CD4-positive, CD25-positive, alpha-beta regulatory T cell (primary cell): ENCODE results near the gene MYO9B. TPM values are rescaled to one million over a fixed set of nuclear protein-coding genes. Genes with fewer than 3 reads are reported as not detected.
"Not testable (repeated sequence)": the region's sequence is repeated elsewhere in the genome, so short reads cannot be mapped to it uniquely, and the experiment has no call there.

Experiments used
- ATAC-seq, 2 donors: fragments of 150-1000 bp; cut with Tn5 transposase; one replicate each; pipeline ENCODE4 v1.10.0; 2021; ENCODE audit warnings: low read depth in 2 of 2, moderate number of reproducible peaks in 2 of 2, moderate library complexity in 1 of 2
- DNase-seq, 3 donors: peaks; one replicate each; pipeline versions ENCODE4 v3.0.0 to v3.0.0-alpha.2; 2012 to 2022; ENCODE audit warnings: mixed read lengths in 1 of 3
- H3K27ac ChIP-seq: one replicate; pipeline ENCODE4 v1.7.0; 2013; ENCODE audit warnings: mild to moderate bottlenecking, low read length; ENCODE audit not compliant: insufficient read depth, poor library complexity, severe bottlenecking
- H3K27me3 ChIP-seq: one replicate; pipeline ENCODE4 v1.7.0; 2013; ENCODE audit warnings: low read length; ENCODE audit not compliant: control insufficient read depth, insufficient read depth
- H3K36me3 ChIP-seq: one replicate; pipeline ENCODE4 v1.7.0; 2013; ENCODE audit warnings: mild to moderate bottlenecking, low read length, moderate library complexity; ENCODE audit not compliant: control insufficient read depth, insufficient read depth
- H3K4me1 ChIP-seq: 2 replicates; pipeline ENCODE4 v1.7.0; 2013; ENCODE audit warnings: mild to moderate bottlenecking, low read length; ENCODE audit not compliant: insufficient read depth, control insufficient read depth, poor library complexity, severe bottlenecking
- H3K4me3 ChIP-seq: one replicate; pipeline ENCODE4 v1.7.0; 2013; ENCODE audit warnings: low read depth, mild to moderate bottlenecking, low read length, moderate library complexity
- H3K9me3 ChIP-seq, 2 experiments: 1 replicate in 1 of 2; 2 replicates in 1 of 2; pipeline ENCODE4 v1.7.0; 2013; ENCODE audit warnings: low read length in 2 of 2, mild to moderate bottlenecking in 1 of 2, moderate library complexity in 1 of 2; ENCODE audit not compliant: control insufficient read depth in 2 of 2
- H3K27ac Mint-ChIP-seq, 3 donors: one replicate each; pipeline ENCODE4 v1.8.0; 2020 to 2022; ENCODE audit warnings: mild to moderate bottlenecking in 3 of 3, mixed read lengths in 3 of 3, moderate library complexity in 2 of 3
- H3K27me3 Mint-ChIP-seq: one replicate; pipeline ENCODE4 v1.8.0; 2022; ENCODE audit warnings: mild to moderate bottlenecking, mixed read lengths
- H3K36me3 Mint-ChIP-seq: one replicate; pipeline ENCODE4 v1.8.0; 2020; ENCODE audit warnings: mixed read lengths
- H3K4me1 Mint-ChIP-seq, 4 donors: one replicate each; pipeline ENCODE4 v1.8.0; 2020 to 2022; ENCODE audit warnings: mixed read lengths in 4 of 4, mild to moderate bottlenecking in 1 of 4
- H3K4me3 Mint-ChIP-seq, 4 donors: one replicate each; pipeline ENCODE4 v1.8.0; 2020 to 2022; ENCODE audit warnings: mild to moderate bottlenecking in 4 of 4, mixed read lengths in 4 of 4, moderate library complexity in 3 of 4
- H3K9me3 Mint-ChIP-seq, 7 donors: one replicate each; pipeline ENCODE4 v1.8.0; 2020 to 2022; ENCODE audit warnings: mixed read lengths in 7 of 7, mild to moderate bottlenecking in 3 of 7, moderate library complexity in 2 of 7
- polyA plus RNA-seq, 4 donors: library from polyadenylated mRNA; unstranded; fragments of 300-500 nt; fragmentation: Illumina TruSeq; gene quantifications; one replicate each; pipeline ENCODE4 v1.2.3, GENCODE V29; 2021
- total RNA-seq: library from RNA; stranded (reverse); gene quantifications from one replicate; pipeline ENCODE4 v1.2.3, GENCODE V29; 2022

The MYO9B gene
- total and polyA plus RNA-seq, 5 donors from 2014 or later: 3.4 to 252 (median 6.1) TPM

DNA sequence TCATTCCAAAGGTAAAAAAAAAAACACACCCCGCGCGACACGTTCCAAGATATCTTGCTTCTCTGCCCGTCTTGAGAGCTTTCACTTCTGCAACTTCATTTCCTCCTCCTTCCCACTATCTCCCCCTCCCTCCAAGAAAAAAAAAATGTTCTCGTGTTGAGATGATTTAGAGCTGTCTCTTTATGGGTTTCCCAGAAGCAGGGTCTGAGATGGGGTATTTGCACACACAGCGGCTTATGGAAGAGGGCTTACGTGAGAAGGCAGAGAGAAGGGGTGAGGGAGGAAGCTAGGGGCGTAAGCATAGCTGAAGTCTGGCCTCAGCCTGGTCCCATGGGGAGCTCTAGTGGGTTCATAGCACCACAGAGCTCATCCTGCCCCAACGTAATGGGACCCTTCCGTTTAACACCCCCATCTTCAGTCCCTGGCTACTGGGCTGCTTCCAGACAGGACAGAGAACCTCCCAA is 108.3 kb downstream of the MYO9B start:
- H3K27ac Mint-ChIP-seq: peak overlapping the region; percentile 89 to 95 (median 94)
- H3K4me3 Mint-ChIP-seq: peak overlapping the region; percentile 65 to 96 (median 86)
- DNase-seq (peak in 2 of 3 donors; percentile 22 to 58), ATAC-seq (peak; percentile 49 to 55)
- H3K9me3 Mint-ChIP-seq: no peaks in the 10 kb centered on the region
- H3K4me1 Mint-ChIP-seq: peaks cover 5 to 22% (median 9%) of the 10 kb centered on the region in 4 donors
- peaks cover 17% of the 10 kb centered on the region for H3K4me1 ChIP-seq
- H3K9me3 ChIP-seq: no peaks in the 10 kb centered on the region
- H3K36me3 Mint-ChIP-seq: peaks cover 14% of the 10 kb centered on the region
- peak overlapping the region; percentile 63 for H3K27ac ChIP-seq
- peaks cover 30% of the 10 kb centered on the region for H3K36me3 ChIP-seq
- H3K4me3 ChIP-seq: peak overlapping the region; percentile 75
- H3K27me3 ChIP-seq: no peaks in the 10 kb centered on the region
- no peaks in the 10 kb centered on the region for H3K27me3 Mint-ChIP-seq

DNA sequence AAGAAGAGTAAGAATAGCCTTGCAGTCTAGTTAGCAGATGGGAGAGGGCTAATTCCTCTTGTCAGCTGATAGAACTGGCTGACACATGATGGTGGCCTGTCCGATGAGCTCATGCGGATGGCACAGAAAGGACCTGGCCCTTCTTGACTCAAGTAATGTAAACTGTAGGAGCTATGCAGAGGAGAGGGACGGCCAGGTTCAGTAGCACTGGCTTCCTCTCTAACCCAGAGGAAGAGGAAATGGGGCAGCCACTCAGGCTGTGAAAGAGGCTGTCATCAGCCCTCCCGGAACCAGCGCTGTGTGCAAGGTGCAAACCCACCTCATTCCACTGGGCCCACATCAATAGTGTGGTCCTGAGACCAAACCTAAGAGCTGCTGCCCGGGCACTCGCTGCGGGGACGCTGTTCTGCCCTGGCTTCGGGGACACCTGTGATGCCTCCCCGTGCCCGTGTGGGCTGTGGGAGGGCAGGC is 108.8 kb downstream of the MYO9B start:
- ATAC-seq: peak; percentile 92 to 93
- no peaks in the 10 kb centered on the region for H3K9me3 Mint-ChIP-seq

GRCh38 chr19:17185590-17185989 is 110.0 kb downstream of the MYO9B start:
- Mint-ChIP-seq H3K9me3 (no peaks in the 10 kb centered on the region), H3K27ac (no peak overlapping the region), H3K4me3 (peak overlapping the region in 2 of 4 donors; percentile 7 to 39), H3K4me1 (peaks cover 5 to 22% (median 9%) of the 10 kb centered on the region in 4 donors), H3K27me3 (no peaks in the 10 kb centered on the region), H3K36me3 (peaks cover 14% of the 10 kb centered on the region)
- Histone ChIP-seq H3K36me3 (peaks cover 45% of the 10 kb centered on the region), H3K4me1 (peaks cover 17% of the 10 kb centered on the region), H3K9me3 (no peaks in the 10 kb centered on the region), H3K4me3 (no peak overlapping the region), H3K27ac (no peak overlapping the region), H3K27me3 (no peaks in the 10 kb centered on the region)
- DNase-seq (no peak), ATAC-seq (no peak)

More for the DNA sequence above, 108.8 kb downstream of the MYO9B start:
- Histone ChIP-seq H3K27me3 (no peaks in the 10 kb centered on the region), H3K4me3 (peak overlapping the region; percentile 75), H3K27ac (peak overlapping the region; percentile 63), H3K4me1 (peaks cover 17% of the 10 kb centered on the region), H3K9me3 (no peaks in the 10 kb centered on the region), H3K36me3 (peaks cover 35% of the 10 kb centered on the region)
- Mint-ChIP-seq H3K4me1 (peaks cover 5 to 22% (median 9%) of the 10 kb centered on the region in 4 donors), H3K27ac (peak overlapping the region; percentile 89 to 95 (median 94)), H3K36me3 (peaks cover 14% of the 10 kb centered on the region), H3K27me3 (no peaks in the 10 kb centered on the region), H3K4me3 (peak overlapping the region; percentile 65 to 96 (median 86))
- peak in 2 of 3 donors; percentile 41 to 79 for DNase-seq

DNA sequence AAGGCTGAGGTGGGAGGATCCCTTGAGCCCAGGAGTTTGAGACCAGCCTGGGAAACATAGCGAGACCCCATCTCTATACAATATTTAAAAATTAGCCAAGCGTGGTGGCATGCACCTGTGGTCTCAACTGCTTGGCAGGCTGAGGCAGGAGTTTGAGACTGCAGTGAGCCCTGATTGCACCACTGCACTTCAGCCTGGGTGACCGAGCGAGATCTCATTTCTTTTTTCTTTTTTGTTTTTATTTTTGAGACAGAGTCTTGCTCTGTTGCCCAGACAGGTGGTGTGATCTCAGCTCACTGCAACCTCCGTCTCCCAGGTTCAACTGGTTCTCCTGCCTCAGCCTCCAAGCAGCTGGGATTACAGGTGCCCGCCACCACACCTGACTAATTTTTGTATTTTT is 116.2 kb downstream of the MYO9B start:
- not testable (repeated sequence) for H3K4me3 Mint-ChIP-seq, H3K9me3 ChIP-seq, H3K27ac Mint-ChIP-seq, ATAC-seq, H3K27me3 Mint-ChIP-seq, H3K4me1 ChIP-seq, H3K9me3 Mint-ChIP-seq, H3K27ac ChIP-seq, H3K27me3 ChIP-seq, H3K4me3 ChIP-seq, H3K4me1 Mint-ChIP-seq, DNase-seq
- H3K36me3 Mint-ChIP-seq: peaks cover 19% of the 10 kb centered on the region
- H3K36me3 ChIP-seq: peaks cover 72% of the 10 kb centered on the region

- peaks cover 73% of the 10 kb centered on the region for H3K36me3 ChIP-seq
- no peaks in the 10 kb centered on the region for H3K9me3 Mint-ChIP-seq
- ATAC-seq (no peak), DNase-seq (no peak)
- H3K4me3 Mint-ChIP-seq: no peak overlapping the region
- no peak overlapping the region for H3K4me3 ChIP-seq
- H3K27me3 ChIP-seq: no peaks in the 10 kb centered on the region
- H3K4me1 ChIP-seq: no peaks in the 10 kb centered on the region
- peaks cover 29% of the 10 kb centered on the region for H3K36me3 Mint-ChIP-seq
- H3K27ac ChIP-seq: no peak overlapping the region
- no peaks in the 10 kb centered on the region for H3K9me3 ChIP-seq
- no peaks in the 10 kb centered on the region for H3K27me3 Mint-ChIP-seq
- peaks cover 0 to 2% (median 1%) of the 10 kb centered on the region in 4 donors for H3K4me1 Mint-ChIP-seq
- H3K27ac Mint-ChIP-seq: no peak overlapping the region
Observed at GRCh38 chr19:17192751-17193150, 117.2 kb downstream of the MYO9B start.

GRCh38 chr19:17194608-17195007 is 119.0 kb downstream of the MYO9B start:
- Mint-ChIP-seq H3K4me1 (peaks cover 0 to 2% (median 1%) of the 10 kb centered on the region in 4 donors), H3K9me3 (no peaks in the 10 kb centered on the region), H3K27ac (no peak overlapping the region), H3K36me3 (peaks cover 36% of the 10 kb centered on the region), H3K4me3 (no peak overlapping the region), H3K27me3 (no peaks in the 10 kb centered on the region)
- Histone ChIP-seq H3K36me3 (peaks cover 70% of the 10 kb centered on the region), H3K9me3 (no peaks in the 10 kb centered on the region), H3K4me1 (no peaks in the 10 kb centered on the region), H3K27ac (no peak overlapping the region), H3K4me3 (no peak overlapping the region), H3K27me3 (no peaks in the 10 kb centered on the region)
- DNase-seq (no peak), ATAC-seq (no peak)

GRCh38 chr19:17195106-17195505 is 119.5 kb downstream of the MYO9B start:
- Mint-ChIP-seq H3K36me3 (peaks cover 38% of the 10 kb centered on the region), H3K4me1 (peaks cover 0 to 2% (median 1%) of the 10 kb centered on the region in 4 donors), H3K4me3 (no peak overlapping the region), H3K27me3 (no peaks in the 10 kb centered on the region), H3K27ac (no peak overlapping the region), H3K9me3 (no peaks in the 10 kb centered on the region)
- ATAC-seq: no peak
- Histone ChIP-seq H3K9me3 (no peaks in the 10 kb centered on the region), H3K27me3 (no peaks in the 10 kb centered on the region), H3K36me3 (peaks cover 71% of the 10 kb centered on the region), H3K4me3 (no peak overlapping the region), H3K27ac (no peak overlapping the region), H3K4me1 (no peaks in the 10 kb centered on the region)
- no peak for DNase-seq

DNA sequence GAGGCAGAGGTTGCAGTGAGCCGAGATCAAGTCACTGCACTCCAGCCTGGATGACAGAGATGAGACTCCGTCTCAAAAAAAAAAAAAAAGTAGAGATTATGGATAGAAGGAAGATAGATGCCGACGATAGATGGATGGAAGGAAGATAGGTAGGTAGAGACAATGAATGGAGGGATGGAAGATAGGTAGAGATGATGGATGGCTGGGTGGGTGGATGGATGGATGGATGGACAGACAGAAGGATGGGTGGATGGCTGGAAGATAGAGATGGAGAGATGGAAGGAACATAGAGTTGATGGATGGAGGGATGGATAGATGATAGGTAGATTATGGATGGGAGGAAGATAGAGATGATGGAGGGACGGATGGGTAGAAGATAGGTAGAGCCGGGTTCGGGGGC is 121.0 kb downstream of the MYO9B start:
- no peaks in the 10 kb centered on the region for H3K9me3 ChIP-seq
- H3K36me3 ChIP-seq: peaks cover 72% of the 10 kb centered on the region
- H3K4me1 ChIP-seq: no peaks in the 10 kb centered on the region
- Mint-ChIP-seq H3K9me3 (no peaks in the 10 kb centered on the region), H3K4me1 (peaks cover 0 to 2% (median 1%) of the 10 kb centered on the region in 4 donors), H3K4me3 (no peak overlapping the region), H3K27ac (no peak overlapping the region), H3K36me3 (peaks cover 36% of the 10 kb centered on the region), H3K27me3 (no peaks in the 10 kb centered on the region)
- no peak for DNase-seq
- no peak for ATAC-seq
- no peak overlapping the region for H3K4me3 ChIP-seq
- H3K27me3 ChIP-seq: no peaks in the 10 kb centered on the region
- H3K27ac ChIP-seq: no peak overlapping the region
